ENCODE results near the gene PIP4K2C. TPM values are rescaled to one million over a fixed set of nuclear protein-coding genes. Genes with fewer than 3 reads are reported as not detected.
"Not testable (repeated sequence)": the region's sequence is repeated elsewhere in the genome, so short reads cannot be mapped to it uniquely, and the experiment has no call there.

The PIP4K2C gene
- total RNA-seq, 1 donor from 2014 or later: 11.0 TPM

DNA sequence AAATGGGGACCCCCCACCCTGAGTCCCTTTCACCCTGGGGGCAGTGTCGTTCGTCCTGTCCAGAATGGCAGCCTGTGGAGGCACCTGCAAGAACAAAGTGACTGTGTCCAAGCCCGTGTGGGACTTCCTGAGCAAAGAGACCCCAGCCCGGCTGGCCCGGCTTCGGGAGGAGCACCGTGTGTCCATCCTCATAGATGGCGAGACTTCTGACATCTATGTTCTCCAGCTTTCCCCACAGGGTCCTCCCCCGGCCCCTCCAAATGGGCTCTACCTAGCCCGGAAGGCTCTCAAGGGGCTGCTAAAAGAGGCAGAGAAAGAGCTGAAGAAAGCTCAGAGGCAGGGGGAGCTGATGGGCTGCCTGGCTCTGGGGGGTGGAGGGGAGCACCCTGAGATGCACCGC is 15.8 kb downstream of the PIP4K2C start:
- no peak for FAIRE-seq

GRCh38 chr12:57607958-57608663 is 17.1 kb downstream of the PIP4K2C start:
- FAIRE-seq: no peak
- DNase-seq (ENCODE audit: low spot score in 2 of 2): no peak

More for the DNA sequence above, 15.8 kb downstream of the PIP4K2C start:
- DNase-seq (ENCODE audit: low spot score in 2 of 2): no peak

- FAIRE-seq (no peak), DNase-seq (ENCODE audit: low spot score in 2 of 2) (peak in 1 of 2 donors; percentile 5)
Observed at GRCh38 chr12:57609101-57609780, 18.2 kb downstream of the PIP4K2C start.

DNA sequence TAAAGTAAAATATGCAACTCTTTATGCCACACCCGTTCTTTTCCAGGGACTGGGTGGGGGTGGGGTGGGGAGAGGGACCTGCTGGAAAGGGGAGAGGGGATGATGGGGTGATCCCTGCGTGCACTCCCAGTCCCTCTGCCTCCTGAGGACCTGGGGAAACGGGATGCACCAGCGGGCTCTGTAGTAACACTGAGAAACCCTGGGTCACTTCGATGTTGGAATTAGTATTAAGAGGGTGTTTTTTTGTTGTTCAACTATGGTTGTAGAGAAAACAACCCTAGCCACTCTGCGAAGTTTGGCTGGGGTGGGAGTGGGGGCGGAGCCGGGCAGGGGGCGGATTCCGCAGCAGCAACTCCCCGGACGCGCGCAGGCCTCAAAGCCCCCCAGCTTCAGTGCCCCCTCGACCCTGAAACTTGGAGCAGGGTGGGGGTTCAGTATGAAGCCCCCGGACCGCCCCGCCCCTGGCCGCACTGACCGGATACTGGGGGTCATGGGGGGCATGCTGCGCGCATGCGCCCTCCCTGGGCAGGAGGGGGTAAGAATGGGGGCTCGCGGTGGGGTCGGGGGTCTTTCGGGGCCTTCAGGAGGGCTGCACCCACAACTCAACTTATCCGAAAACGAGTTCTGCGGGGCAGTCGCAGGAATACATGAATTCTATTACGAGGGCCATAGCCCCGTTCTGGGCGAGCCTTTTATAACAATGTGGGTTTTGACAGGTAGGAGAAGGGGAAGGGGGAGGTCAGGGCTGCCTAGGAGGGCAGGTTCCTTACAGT is 19.0 kb downstream of the PIP4K2C start:
- DNase-seq (ENCODE audit: low spot score in 2 of 2): peak in 1 of 2 donors; percentile 16
- FAIRE-seq: no peak

DNA sequence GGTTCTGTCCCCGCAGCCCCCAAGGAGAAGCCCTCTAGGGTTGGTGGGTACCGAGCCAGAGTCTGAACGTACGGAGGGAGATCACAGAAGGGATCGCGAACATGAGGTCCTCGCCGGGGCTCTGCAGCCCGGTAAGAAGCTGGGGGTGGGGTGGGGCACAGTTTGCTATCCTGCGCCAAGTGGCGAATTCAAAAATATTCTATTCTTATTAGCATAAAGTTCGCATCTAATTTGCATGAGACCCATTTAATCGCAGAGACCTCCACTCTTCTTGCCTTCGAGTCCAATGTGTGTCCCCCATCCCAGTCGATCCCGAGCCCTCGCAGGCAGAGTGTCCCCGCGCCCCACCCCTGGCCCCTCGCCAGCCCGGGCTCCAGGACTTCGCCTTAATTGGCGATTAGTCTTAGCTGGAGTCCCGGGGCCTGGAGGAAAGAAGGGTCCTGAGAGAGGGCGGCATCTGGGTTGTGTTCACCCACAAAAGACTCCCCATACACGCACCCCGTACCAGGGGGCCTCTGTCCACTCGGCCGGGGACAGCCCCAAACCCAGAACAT is 19.6 kb downstream of the PIP4K2C start:
- FAIRE-seq: no peak
- DNase-seq (ENCODE audit: low spot score in 2 of 2): peak; percentile 50 to 55

GRCh38 chr12:57611108-57611826 is 20.3 kb downstream of the PIP4K2C start, which contains the start of gene ARHGEF25:
TSS of gene ARHGEF25 (plus strand) at chr12:57611435. CDS start at chr12:57611895, 460 bp downstream.
- FAIRE-seq (no peak), DNase-seq (ENCODE audit: low spot score in 2 of 2) (peak; percentile 88 to 90)

DNA sequence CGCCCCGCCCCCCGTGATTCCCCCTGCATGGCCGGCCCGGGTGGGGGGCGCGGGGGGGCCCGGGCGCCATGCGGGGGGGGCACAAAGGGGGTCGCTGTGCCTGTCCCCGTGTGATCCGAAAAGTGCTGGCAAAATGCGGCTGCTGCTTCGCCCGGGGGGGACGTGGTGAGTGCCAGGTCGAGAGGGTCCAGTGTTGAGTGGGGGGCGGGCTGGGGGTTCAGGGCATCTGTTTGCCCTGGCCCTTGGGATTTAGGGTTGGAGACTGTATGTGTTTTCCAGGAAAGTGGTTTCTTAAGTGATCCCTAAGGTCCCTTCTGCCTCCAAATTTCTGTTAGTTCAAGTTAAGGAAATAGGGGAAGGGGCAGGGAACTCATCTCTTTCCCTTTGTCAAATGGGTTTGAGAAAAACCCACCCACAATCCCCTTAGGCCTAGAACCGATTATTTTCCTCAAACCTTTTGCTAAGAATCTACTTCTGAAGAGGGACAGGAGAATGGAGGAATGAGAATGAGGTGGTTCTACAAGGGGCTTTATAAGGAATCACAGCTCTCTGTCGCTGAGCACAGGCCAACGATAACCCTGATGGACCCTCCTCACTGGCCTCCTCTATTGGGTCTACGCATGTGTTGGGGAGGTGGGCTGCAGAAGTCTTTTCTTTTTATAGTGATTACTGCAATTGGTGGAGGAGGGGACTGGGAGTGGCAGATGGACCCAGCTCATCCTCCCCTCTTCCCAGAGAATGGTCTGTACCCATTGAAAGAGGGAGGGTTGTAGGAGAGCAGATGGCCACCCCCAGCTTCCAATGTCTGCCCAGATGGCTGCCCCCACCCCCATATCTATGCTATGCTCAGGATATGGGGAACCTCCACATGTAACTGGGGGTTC is 21.1 kb downstream of the PIP4K2C start:
- FAIRE-seq (no peak), DNase-seq (ENCODE audit: low spot score in 2 of 2) (peak in 1 of 2 donors; percentile 60)

DNA sequence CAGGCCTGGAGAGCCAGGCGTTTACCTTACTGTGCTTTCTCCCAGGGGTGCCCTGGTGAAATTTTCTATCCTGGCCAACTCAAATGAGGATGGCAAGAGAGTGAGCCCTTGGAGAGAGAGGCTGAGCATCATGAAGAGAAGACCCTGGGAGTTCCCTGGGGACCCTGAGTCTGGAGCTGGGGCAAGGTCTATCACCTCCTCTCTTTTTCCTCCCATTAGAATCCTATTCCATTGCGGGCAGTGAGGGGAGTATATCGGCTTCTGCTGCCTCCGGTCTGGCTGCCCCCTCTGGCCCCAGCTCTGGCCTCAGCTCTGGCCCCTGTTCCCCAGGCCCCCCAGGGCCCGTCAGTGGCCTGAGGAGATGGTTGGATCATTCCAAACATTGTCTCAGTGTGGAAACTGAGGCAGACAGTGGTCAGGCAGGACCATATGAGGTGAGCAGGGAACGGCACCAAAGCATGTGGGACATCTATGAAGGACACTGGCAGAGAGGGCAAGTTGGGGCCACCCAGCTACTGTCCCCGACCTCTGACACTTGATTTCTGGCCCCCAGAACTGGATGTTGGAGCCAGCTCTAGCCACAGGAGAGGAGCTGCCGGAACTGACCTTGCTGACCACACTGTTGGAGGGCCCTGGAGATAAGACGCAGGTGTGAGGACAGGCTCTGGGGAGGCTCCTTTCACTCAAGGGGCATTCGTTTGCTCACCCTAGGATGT is 21.9 kb downstream of the PIP4K2C start:
- no peak for FAIRE-seq
- DNase-seq (ENCODE audit: low spot score in 2 of 2): no peak

DNA sequence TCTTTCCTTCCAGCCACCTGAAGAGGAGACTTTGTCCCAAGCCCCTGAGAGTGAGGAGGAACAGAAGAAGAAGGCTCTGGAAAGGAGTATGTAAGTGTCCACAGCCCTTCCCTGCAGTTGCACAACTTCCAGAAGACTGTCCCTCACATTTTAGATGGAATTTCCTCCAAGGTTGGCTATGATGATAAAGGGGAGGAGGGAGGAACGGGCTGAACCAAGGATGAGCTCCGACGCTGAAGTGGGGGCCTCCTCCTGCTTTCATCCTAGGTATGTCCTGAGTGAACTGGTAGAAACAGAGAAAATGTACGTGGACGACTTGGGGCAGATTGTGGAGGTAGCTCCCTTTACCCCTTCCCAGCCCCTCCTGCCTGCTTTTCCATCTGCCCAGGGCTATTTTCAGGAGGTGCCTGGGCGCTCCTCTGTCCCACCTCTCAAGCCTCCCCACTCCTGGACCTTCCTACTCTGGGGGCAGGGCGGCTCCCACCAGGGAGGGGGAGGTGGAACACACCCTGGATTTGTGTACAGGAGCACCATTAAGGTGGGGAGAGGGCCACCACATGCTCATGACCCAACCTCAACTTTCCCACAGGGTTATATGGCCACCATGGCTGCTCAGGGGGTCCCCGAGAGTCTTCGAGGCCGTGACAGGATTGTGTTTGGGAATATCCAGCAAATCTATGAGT is 22.6 kb downstream of the PIP4K2C start:
- FAIRE-seq: no peak
- peak in 1 of 2 donors; percentile 5 for DNase-seq (ENCODE audit: low spot score in 2 of 2)

- DNase-seq (ENCODE audit: low spot score in 2 of 2) (peak in 1 of 2 donors; percentile 57), FAIRE-seq (no peak)
Observed at GRCh38 chr12:57614178-57614947, 23.4 kb downstream of the PIP4K2C start.

GRCh38 chr12:57614948-57615500 is 24.0 kb downstream of the PIP4K2C start:
- DNase-seq (ENCODE audit: low spot score in 2 of 2) (no peak), FAIRE-seq (no peak)

DNA sequence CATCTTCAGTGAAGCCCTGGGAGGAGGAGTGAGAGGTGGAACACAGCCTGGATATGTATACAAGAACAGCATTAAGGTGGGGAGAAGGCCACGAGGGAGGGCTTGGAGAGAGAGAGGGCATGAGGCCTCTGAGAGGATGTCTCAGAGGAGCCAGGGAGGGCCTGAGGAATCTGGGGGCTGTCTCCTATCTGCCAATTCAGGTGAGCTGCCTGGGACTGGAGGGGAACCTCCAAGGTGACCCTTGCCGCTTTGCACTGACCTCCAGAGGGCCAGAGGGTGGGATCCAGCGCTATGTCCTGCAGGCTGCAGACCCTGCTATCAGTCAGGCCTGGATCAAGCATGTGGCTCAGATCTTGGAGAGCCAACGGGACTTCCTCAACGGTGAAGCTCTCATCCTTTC is 24.6 kb downstream of the PIP4K2C start:
- DNase-seq (ENCODE audit: low spot score in 2 of 2) (peak in 1 of 2 donors; percentile 11), FAIRE-seq (no peak)

GRCh38 chr12:57616383-57617101 is 25.6 kb downstream of the PIP4K2C start:
- DNase-seq (ENCODE audit: low spot score in 2 of 2): peak; percentile 16 to 37
- FAIRE-seq: no peak

DNA sequence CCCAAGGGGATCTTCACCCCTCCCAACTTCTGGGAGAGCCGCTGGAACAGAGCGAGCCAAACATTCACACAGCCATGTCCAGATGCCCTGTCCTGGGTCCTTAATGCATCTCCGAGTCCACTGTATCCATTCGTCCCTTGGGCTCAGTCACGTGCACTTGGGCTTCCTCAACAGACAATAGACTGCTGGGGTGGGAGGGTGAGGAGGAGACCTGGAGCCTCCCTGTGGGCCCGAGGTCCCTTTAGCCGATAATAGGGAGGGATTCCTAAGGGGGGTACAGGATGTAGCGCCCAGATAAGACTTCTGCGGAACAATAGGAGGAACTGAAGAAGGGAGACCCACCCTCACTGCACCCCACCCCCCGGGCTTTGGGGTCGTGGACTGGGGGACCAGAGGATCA is 26.9 kb downstream of the PIP4K2C start:
- DNase-seq (ENCODE audit: low spot score in 2 of 2): no peak
- FAIRE-seq: no peak

- DNase-seq (ENCODE audit: low spot score in 2 of 2); FAIRE-seq: not testable (repeated sequence)
Observed at GRCh38 chr12:57618431-57618830, 27.4 kb downstream of the PIP4K2C start.

- FAIRE-seq: no peak
- DNase-seq (ENCODE audit: low spot score in 2 of 2): no peak
Observed at GRCh38 chr12:57618966-57619433, 28.0 kb downstream of the PIP4K2C start.

Measured in frontal cortex (tissue), 4 donors.